Umbilical cord (tissue), 2 donors: ENCODE results near the gene UPK2. TPM values are rescaled to one million over a fixed set of nuclear protein-coding genes. Genes with fewer than 3 reads are reported as not detected.
A peak's percentile ranks its signal among the peaks of the same experiment; 100 is the strongest.
"Not testable (repeated sequence)": the region's sequence is repeated elsewhere in the genome, so short reads cannot be mapped to it uniquely, and the experiment has no call there.

Experiments used
- DNase-seq: peaks from one replicate; pipeline ENCODE4 v3.0.0-alpha.2; 2015; ENCODE audit warnings: low spot score
- total RNA-seq: library from RNA; depleted of rRNA; stranded (reverse); fragments of >200 nt; gene quantifications from one replicate; pipeline ENCODE4 v1.2.3, GENCODE V29; 2014; ENCODE audit warnings: low replicate concordance; ENCODE audit not compliant: insufficient read depth

The UPK2 gene
- total RNA-seq, 1 donor from 2014 or later, result not detected

DNA sequence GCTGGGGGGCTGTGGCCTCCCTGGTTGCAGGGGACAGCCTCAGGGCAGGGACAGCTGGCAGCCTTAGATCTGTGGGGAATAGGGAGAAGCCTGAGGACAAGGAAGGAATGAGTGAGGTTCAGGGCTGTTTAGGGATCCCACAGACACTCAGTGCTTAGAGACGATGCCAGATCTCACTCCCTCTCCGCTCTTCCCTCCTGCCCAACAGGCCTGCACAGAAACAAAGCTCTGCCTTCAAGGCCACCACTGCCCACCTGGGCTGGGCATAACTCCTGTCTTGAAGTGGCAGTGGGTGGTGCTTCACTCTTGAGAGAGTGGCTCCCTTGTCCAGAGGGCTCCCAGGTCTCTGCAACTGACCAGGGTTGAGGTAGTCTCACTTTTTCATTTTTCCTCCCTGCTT is 28.7 kb downstream of the UPK2 start:
- no peak for DNase-seq

DNA sequence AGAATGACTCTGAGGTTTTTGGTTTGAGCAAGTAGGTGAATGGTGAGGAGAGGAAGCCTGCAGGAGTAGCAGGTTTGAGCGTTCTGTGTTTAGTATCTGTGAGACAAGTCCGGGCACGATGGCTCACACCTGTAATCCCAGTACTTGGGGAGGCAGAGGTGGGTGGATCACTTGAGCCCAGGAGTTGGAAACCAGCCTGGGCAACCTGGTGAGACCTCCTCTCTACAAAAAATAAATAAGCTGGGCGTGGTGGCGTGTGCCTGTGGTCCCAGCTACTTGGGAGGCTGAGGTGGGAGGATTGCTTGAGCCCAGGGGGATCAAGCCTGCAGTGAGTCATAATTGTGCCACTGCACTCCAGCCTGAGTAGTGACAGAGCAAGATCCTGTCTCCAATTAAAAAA is 32.2 kb downstream of the UPK2 start:
- DNase-seq, result peak; percentile 36

DNA sequence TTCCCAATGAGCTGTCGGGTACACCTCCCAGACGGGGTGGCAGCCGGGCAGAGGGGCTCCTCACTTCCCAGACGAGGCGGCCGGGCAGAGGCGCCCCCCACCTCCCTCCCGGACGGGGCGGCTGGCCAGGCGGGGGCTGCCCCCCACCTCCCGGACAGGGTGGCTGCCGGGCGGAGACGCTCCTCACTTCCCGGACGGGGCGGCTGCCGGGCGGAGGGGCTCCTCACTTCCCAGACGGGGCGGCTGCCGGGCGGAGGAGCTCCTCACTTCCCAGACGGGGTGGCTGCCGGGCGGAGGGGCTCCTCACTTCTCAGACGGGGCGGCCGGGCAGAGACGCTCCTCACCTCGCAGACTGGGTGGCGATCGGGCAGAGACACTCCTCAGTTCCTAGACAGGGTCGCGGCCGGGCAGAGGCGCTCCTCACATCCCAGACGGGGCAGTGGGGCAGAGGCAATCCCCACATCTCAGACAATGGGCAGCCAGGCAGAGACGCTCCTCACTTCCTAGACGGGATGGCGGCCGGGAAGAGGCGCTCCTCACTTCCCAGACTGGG is 35.5 kb downstream of the UPK2 start:
- not testable (repeated sequence) for DNase-seq

DNA sequence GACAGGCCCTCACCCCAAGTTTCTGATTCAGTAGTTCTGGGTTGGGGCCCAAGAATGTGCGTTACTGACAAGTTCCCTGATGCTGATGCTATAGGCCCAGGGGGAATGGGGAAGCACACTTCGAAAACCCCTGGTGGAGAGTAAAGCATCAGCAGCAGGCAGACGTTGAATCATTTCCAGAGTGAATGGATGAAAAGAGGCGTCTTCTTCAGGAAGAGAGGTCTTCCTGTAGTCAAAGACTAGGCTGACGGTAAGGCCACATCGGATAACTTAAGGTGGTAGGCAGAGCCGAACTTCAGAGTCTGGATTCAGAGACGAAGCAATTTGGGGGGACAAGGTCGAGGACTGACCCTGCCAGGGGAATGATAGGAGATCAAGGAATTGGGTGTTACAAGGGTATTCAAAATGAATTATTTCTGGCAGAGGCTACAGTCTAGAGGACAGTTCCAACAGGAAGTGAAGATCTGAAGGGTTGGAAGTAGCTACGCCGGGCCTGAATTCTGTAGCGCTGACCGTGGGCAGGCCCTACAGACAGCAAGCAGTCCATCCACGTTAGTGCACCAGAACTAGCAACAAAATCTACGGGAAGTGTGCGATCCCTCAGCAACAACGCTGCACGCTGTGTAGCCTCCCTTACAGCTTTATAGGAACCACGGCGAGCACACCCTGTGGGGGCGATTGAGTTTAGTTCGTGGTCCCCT is 41.0 kb downstream of the UPK2 start:
- peak; percentile 35 for DNase-seq

DNA sequence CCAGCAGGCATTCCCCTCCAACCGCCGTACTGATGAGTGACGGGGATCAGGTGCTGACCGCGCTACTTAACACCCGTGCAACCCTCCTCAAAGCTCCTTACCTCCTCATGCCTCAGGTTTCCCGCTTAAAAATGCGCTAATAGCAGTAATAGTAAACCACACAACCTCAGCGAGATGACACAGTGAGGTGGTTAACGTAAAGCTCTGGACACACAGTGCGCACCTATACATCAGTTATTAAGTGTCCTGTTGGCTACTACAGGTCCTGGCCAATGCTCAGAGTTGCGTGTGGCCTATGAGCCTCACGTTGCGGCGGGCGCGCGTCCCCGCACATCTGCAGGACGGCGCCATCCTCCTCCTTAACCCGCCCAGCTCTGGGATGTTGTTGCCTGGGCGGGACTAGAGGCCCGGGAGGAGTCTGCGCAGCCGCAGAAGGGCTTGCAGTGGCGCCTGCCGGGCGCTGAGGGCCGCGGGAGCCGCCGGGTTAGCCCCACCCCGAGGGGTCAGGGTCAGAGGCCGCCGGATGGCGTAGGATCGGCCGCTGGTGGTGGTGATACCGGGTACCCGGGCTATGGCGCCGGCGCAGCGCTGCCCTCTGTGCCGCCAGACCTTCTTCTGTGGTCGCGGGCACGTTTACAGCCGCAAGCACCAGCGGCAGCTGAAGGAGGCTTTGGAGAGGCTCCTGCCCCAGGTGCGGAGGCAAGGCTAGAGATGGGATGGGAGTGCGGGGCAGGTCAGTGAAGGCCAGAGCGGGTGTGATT is 41.7 kb downstream of the UPK2 start, which contains the start of gene CENATAC:
TSS of gene CENATAC (plus strand) at position 512 of the 761 bp plus-strand sequence. CDS start at position 572, 60 bp downstream.
- peak; percentile 96 for DNase-seq

DNA sequence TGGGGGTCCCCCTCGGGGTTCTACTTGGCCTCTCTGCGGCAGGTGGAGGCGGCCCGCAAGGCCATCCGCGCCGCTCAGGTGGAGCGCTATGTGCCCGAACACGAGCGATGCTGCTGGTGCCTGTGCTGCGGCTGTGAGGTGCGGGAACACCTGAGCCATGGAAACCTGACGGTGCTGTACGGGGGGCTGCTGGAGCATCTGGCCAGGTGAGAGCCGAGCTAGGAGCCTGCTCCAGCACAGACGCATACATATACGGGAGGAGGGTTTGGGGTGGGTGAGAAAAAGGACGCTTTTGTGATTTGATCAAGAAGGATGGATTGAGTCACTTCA is 42.3 kb downstream of the UPK2 start:
- DNase-seq, result no peak

DNA sequence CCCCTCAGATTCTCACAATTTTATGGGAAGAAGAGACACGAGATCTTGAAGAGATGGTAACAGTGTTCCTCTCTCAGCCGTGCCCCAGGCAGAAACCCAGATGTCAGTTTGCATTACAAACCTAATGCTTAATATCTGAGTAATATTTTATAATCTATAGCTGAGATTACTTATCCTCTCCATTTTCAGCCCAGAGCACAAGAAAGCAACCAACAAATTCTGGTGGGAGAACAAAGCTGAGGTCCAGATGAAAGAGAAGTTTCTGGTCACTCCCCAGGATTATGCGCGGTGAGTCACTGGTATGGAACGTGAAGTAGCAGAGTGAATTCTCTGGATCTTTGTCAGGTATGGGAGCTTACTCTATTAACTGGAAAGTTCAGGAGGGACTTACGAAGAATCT is 42.7 kb downstream of the UPK2 start:
- peak; percentile 50 for DNase-seq

DNA sequence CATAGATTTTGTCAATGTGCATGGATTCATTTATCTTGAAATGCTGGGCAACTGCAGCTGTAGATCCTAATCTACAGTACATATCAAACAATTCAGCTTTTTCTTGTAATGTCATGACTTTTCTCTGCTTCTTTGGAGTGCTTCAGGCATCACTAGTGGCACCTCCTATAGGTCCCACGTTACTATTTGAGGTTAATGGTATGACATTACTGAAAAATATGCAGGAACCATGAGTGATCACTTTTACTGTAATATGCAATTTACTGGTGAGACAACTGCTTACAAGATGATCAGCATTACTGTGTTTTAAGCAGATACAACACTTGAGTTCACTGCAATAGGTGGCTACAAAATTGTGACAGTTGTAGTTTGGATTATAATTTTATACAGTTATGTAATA is 44.8 kb downstream of the UPK2 start:
- DNase-seq, result no peak

DNA sequence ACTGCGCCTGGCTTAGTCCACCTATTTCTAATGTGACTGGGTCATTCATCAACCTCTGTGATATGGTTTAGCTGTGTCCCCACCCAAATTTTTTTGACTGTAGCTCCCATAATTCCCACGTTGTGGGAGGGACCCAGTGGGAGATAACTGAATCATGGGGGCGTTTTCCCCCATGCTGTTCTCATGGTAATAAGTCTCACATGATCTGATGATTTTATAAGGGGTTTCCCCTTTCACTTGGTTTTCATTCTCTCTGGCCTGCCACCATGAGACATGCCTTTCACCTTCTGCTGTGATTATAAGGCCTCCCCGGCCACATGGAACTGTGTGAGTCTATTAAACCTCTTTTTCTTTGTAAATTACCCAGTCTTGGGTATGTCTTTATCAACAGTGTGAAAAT is 50.6 kb downstream of the UPK2 start:
- no peak for DNase-seq

Other genes with a start within 250 kb of the UPK2 start
- gene DDX6, start 165.1 kb upstream of the UPK2 start, total RNA-seq, result 126 TPM
- gene CXCR5, start 72.4 kb upstream of the UPK2 start, total RNA-seq, result 0.48 TPM
- gene BCL9L, start 30.4 kb upstream of the UPK2 start, total RNA-seq, result 15.9 TPM
- not detected for gene FOXR1, start 15.5 kb downstream of the UPK2 start, total RNA-seq
- 44.1 TPM for gene CENATAC, start 41.8 kb downstream of the UPK2 start, total RNA-seq
- 2,427 TPM for gene RPS25, start 62.0 kb downstream of the UPK2 start, total RNA-seq
- gene TRAPPC4, start 62.5 kb downstream of the UPK2 start, total RNA-seq, result 62.6 TPM
- gene SLC37A4, start 74.6 kb downstream of the UPK2 start, total RNA-seq, result 18.5 TPM
- gene HYOU1, start 100.9 kb downstream of the UPK2 start, total RNA-seq, result 31.5 TPM
- gene VPS11, start 111.5 kb downstream of the UPK2 start, total RNA-seq, result 12.8 TPM
- 30.1 TPM for gene HMBS, start 128.6 kb downstream of the UPK2 start, total RNA-seq
- 29.9 TPM for gene DPAGT1, start 145.6 kb downstream of the UPK2 start, total RNA-seq
- 1.9 TPM for gene C2CD2L, start 151.0 kb downstream of the UPK2 start, total RNA-seq
- gene HINFP, start 165.3 kb downstream of the UPK2 start, total RNA-seq, result 44.8 TPM
- gene ABCG4, start 192.8 kb downstream of the UPK2 start, total RNA-seq, result 0.96 TPM
- gene NLRX1, start 212.4 kb downstream of the UPK2 start, total RNA-seq, result 12.0 TPM
- gene NHERF4, start 229.2 kb downstream of the UPK2 start, total RNA-seq, result not detected